Stomach (tissue), 9 donors: ENCODE results near the gene DOC2A. TPM values are rescaled to one million over a fixed set of nuclear protein-coding genes. Genes with fewer than 3 reads are reported as not detected.

Source experiments
- DNase-seq, 2 donors: peaks; one replicate each; pipeline versions ENCODE4 v3.0.0 to v3.0.0-alpha.2; 2013 to 2019
- H3K27ac ChIP-seq, 5 donors: fragments of 200-600 bp in 4 of 5; sonication (generic) in 4 of 5; one replicate each; pipeline ENCODE4 v1.5.1; 2013 to 2019; ENCODE audit warnings: mild to moderate bottlenecking in 1 of 5, moderate library complexity in 1 of 5
- H3K27me3 ChIP-seq, 3 donors: fragments of 200-600 bp; sonication (generic); one replicate each; pipeline ENCODE4 v1.5.1; 2017 to 2019; ENCODE audit warnings: mixed run types in 1 of 3
- H3K36me3 ChIP-seq, 4 donors: fragments of 200-600 bp; sonication (generic); 1 replicate in 3 of 4; 2 replicates in 1 of 4; pipeline ENCODE4 v1.5.1; 2016 to 2019
- H3K4me1 ChIP-seq, 4 donors: fragments of 200-600 bp; sonication (generic); one replicate each; pipeline ENCODE4 v1.5.1; 2016 to 2019
- H3K4me3 ChIP-seq, 4 donors: fragments of 200-600 bp; sonication (generic) in 3 of 4; one replicate each; pipeline ENCODE4 v1.5.1; 2016 to 2019; ENCODE audit warnings: mild to moderate bottlenecking in 1 of 4
- H3K9me3 ChIP-seq, 4 donors: fragments of 200-600 bp; sonication (generic); one replicate each; pipeline ENCODE4 v1.5.1; 2016 to 2019
- CTCF ChIP-seq, 7 experiments: fragments of 450-650 bp in 4 of 7; fragments of 200-600 bp in 3 of 7; sonication (generic) in 3 of 7; IDR thresholded peaks; one replicate each; pipeline ENCODE4 v1.5.1; 2016 to 2019; ENCODE audit warnings: antibody characterized with exemption in 7 of 7, control low read depth in 2 of 7, mild to moderate bottlenecking in 1 of 7
- EP300 ChIP-seq: sonication (generic); formaldehyde crosslinking; IDR thresholded peaks from one replicate; pipeline ENCODE4 v1.6.1; 2017; ENCODE audit warnings: antibody characterized with exemption
- POLR2A ChIP-seq, 4 donors: fragments of 450-650 bp; IDR thresholded peaks; one replicate each; pipeline ENCODE4 v1.6.1; 2016; ENCODE audit warnings: antibody characterized with exemption in 4 of 4, control low read depth in 2 of 4, mild to moderate bottlenecking in 1 of 4, moderate library complexity in 1 of 4
- POLR2AphosphoS5 ChIP-seq, 3 donors: sonication (generic); formaldehyde crosslinking; IDR thresholded peaks; one replicate each; pipeline ENCODE4 v1.6.1; 2016; ENCODE audit warnings: antibody characterized with exemption in 3 of 3
- WGBS, 5 donors: extraction: QIAGEN DNeasy Blood & Tissue Kit in 3 of 5; methylation state at CpG; one replicate each; pipeline versions ENCODE4 v1.1.5 to v1.1.7; 2013 to 2018; 5-methylcytosine and 5-hydroxymethylcytosine counted together
- intact Hi-C: fragments of 100-400 bp; cut with DNase I; formaldehyde crosslinking; loops from one replicate; pipeline ENCODE4 v1.15.1; 2023; ENCODE audit warnings: low total_unique reads
- polyA plus RNA-seq, 3 donors: library from polyadenylated mRNA; stranded (reverse); fragments of 200-250 nt; gene quantifications; one replicate each; pipeline ENCODE4 v1.2.3, GENCODE V29; 2013
- total RNA-seq, 5 donors: library from RNA; depleted of rRNA; stranded (reverse); fragments of >200 nt; gene quantifications; one replicate each; pipeline versions ENCODE4 v1.1.0 to v1.2.3, GENCODE V29; 2014 to 2016
- donor health status: healthy with polysubstance abuse.
- donor health status: Bipolar disorder and iron deficiency.
- donor health status: healthy.

DOC2A gene
- total and polyA plus RNA-seq, 8 donors, result 0.72 to 20.9 (median 1.8) TPM; not detected in 4

- intact Hi-C loops, result no loop called here
- Histone ChIP-seq H3K27me3 (peaks cover 15 to 87% (median 65%) of the 10 kb centered on the region in 3 donors), H3K27ac (no peak overlapping the region), H3K36me3 (no peaks in the 10 kb centered on the region), H3K9me3 (no peaks in the 10 kb centered on the region), H3K4me3 (no peak overlapping the region), H3K4me1 (peaks cover 7 to 12% (median 9%) of the 10 kb centered on the region in 4 donors)
- WGBS, 5 donors, result 59 to 81% (median 71%) methylated on average over 7 of the region's 7 CpGs
- TF ChIP-seq POLR2A (IDR thresholded peaks at IDR 0.05) (no peak), EP300 (no peak), POLR2AphosphoS5 (IDR thresholded peaks at IDR 0.05) (no peak), CTCF (IDR thresholded peaks at IDR 0.05) (no peak)
- no peak for DNase-seq
Observed at GRCh38 chr16:30033270-30033669, 22.4 kb upstream of the DOC2A start.

GRCh38 chr16:30032083-30032819 lies 21.4 kb upstream of the DOC2A start:
- DNase-seq, result peak; percentile 48 to 82
- WGBS, 5 donors, result 24 to 36% (median 26%) methylated on average over 10 to 12 of the region's 12 CpGs

GRCh38 chr16:30031477-30031918 lies 20.7 kb upstream of the DOC2A start:
- intact Hi-C loops, result no loop called here
- DNase-seq, result no peak
- Histone ChIP-seq H3K27ac (no peak overlapping the region), H3K9me3 (no peaks in the 10 kb centered on the region), H3K4me3 (peak overlapping the region in 2 of 4 donors; percentile 5 to 26), H3K27me3 (peaks cover 21 to 98% (median 70%) of the 10 kb centered on the region in 3 donors), H3K36me3 (no peaks in the 10 kb centered on the region), H3K4me1 (peaks cover 7 to 12% (median 9%) of the 10 kb centered on the region in 4 donors)
- TF ChIP-seq CTCF (IDR thresholded peaks at IDR 0.05) (no peak), POLR2AphosphoS5 (IDR thresholded peaks at IDR 0.05) (no peak), EP300 (no peak), POLR2A (IDR thresholded peaks at IDR 0.05) (no peak)
- WGBS, 5 donors, result 16 to 23% (median 21%) methylated on average over 11 of the region's 11 CpGs

More at GRCh38 chr16:30032083-30032819, 21.4 kb upstream of the DOC2A start:
- no peaks in the 10 kb centered on the region for H3K36me3 ChIP-seq
- intact Hi-C loops, result no loop called here
- no peak for TF ChIP-seq POLR2AphosphoS5 (IDR thresholded peaks at IDR 0.05)
- TF ChIP-seq CTCF (IDR thresholded peaks at IDR 0.05), result peak in 4 of 7 experiments; percentile 33 to 63 (median 48)
- H3K4me3 ChIP-seq, result no peak overlapping the region
- no peaks in the 10 kb centered on the region for H3K9me3 ChIP-seq
- no peak overlapping the region for H3K27ac ChIP-seq
- peaks cover 7 to 12% (median 9%) of the 10 kb centered on the region in 4 donors for H3K4me1 ChIP-seq
- peaks cover 19 to 97% (median 70%) of the 10 kb centered on the region in 3 donors for H3K27me3 ChIP-seq

- H3K4me3 ChIP-seq, result peak within 1 kb of the TSS; percentile 5 to 26 (median 20)
- H3K27me3 ChIP-seq, result peaks cover 24 to 98% (median 70%) of the 10 kb centered on the region in 3 donors
- 0 to 5% (median 2%) methylated on average over 17 to 27 of the region's 27 CpGs for WGBS, 5 donors
Observed at GRCh38 chr16:30030841-30031413, 20.1 kb upstream of the DOC2A start, which contains the start of gene TLCD3B. TSS of gene TLCD3B (minus strand) at chr16:30031271. CDS start at chr16:30030527, 744 bp downstream.

More at GRCh38 chr16:30030841-30031413, 20.1 kb upstream of the DOC2A start, which contains the start of gene TLCD3B:
- Histone ChIP-seq H3K36me3 (no peaks in the 10 kb centered on the region), H3K4me1 (peaks cover 7 to 12% (median 9%) of the 10 kb centered on the region in 4 donors), H3K9me3 (no peaks in the 10 kb centered on the region), H3K27ac (no peak within 1 kb of the TSS)
- DNase-seq, result peak in 1 of 2 donors; percentile 43
- TF ChIP-seq CTCF (IDR thresholded peaks at IDR 0.05), result no peak
- TF ChIP-seq POLR2AphosphoS5 (IDR thresholded peaks at IDR 0.05), result no peak
- intact Hi-C loops, result no loop called here
